HCT116 (cell line): ENCODE data around the gene EVI5L. TPM values are rescaled to one million over a fixed set of nuclear protein-coding genes. Genes with fewer than 3 reads are reported as not detected.

Source experiments
- ATAC-seq: fragments of 200-7000 bp; cut with Tn5 transposase; 2 replicates; pipeline ENCODE4 v1.9.1; 2020; ENCODE audit warnings: mild to moderate bottlenecking, moderate library complexity
- BruUV-seq: library from RNA; stranded (reverse); fragments of 400-500 nt; replicated peaks from 2 replicates; lab custom pipeline; 2021; lab: Mats Ljungman, UMichigan
- CTCF ChIA-PET: fragments of 300-600 bp; sonication (Branson Sonifier 250); formaldehyde crosslinking; loops from one replicate; lab custom pipeline; 2021; ENCODE audit warnings: antibody characterized with exemption; lab: Charles Lee
- POLR2A ChIA-PET: fragments of 300-600, 350-600 bp; sonication (Branson Sonifier 250); formaldehyde crosslinking; loops from one replicate; lab custom pipeline; 2021; ENCODE audit warnings: antibody characterized with exemption; lab: Charles Lee
- RAD21 ChIA-PET, 2 experiments: fragments of 300-600 bp; sonication (Branson Sonifier 250); formaldehyde crosslinking; loops; one replicate each; lab custom pipeline; 2023; ENCODE audit warnings: low total read pairs in 2 of 2; ENCODE audit not compliant: uncharacterized antibody in 2 of 2, unreplicated experiment in 2 of 2, low non-redundant PET in 1 of 2; lab: Charles Lee
- DNase-seq: peaks from one replicate; pipeline ENCODE4 v3.0.0-alpha.2; 2010; ENCODE audit warnings: low read depth, low spot score
- H2AFZ ChIP-seq: fragments of 200-600 bp; shearing (Covaris generic), sonication (generic); 2 replicates; pipeline ENCODE4 v1.6.1; 2017; ENCODE audit warnings: low read depth, mixed run types, mixed read lengths, antibody characterized with exemption, low read length; ENCODE audit not compliant: poor library complexity, severe bottlenecking
- H3K27ac ChIP-seq: 2 replicates; pipeline ENCODE4 v1.5.1; 2012; ENCODE audit warnings: low read depth, low read length
- H3K27me3 ChIP-seq: fragments of 200-600 bp; sonication (generic); 2 replicates; pipeline ENCODE4 v1.6.1; 2016; ENCODE audit warnings: mixed run types, low read length, mixed read lengths; ENCODE audit not compliant: insufficient read depth
- H3K36me3 ChIP-seq, 2 experiments: fragments of 200-500 bp in 1 of 2; fragments of 200-600 bp in 1 of 2; sonication (Bioruptor generic) in 1 of 2; sonication (generic) in 1 of 2; 2 replicates each; pipeline versions ENCODE4 v1.5.1 to v1.6.1; 2014 to 2016; ENCODE audit warnings: low read length in 2 of 2, inconsistent platforms in 1 of 2, mixed read lengths in 1 of 2, mixed run types in 1 of 2; ENCODE audit not compliant: insufficient read depth in 2 of 2, control insufficient read depth in 1 of 2
- H3K4me1 ChIP-seq, 2 experiments: fragments of 200-600 bp in 1 of 2; sonication (generic) in 1 of 2; 2 replicates each; pipeline versions ENCODE4 v1.5.1 to v1.6.1; 2012 to 2017; ENCODE audit warnings: low read length in 2 of 2, inconsistent platforms in 1 of 2, mild to moderate bottlenecking in 1 of 2, mixed read lengths in 1 of 2, mixed run types in 1 of 2, moderate library complexity in 1 of 2; ENCODE audit not compliant: insufficient read depth in 2 of 2, control insufficient read depth in 1 of 2
- H3K4me2 ChIP-seq: fragments of 200-600 bp; sonication (generic); 2 replicates; pipeline ENCODE4 v1.6.1; 2017; ENCODE audit warnings: mixed run types, low read length, mixed read lengths
- H3K4me3 ChIP-seq, 2 experiments: fragments of 200-600 bp in 1 of 2; sonication (generic) in 1 of 2; replicated peaks in 1 of 2; 2 replicates each; pipeline ENCODE4 v1.5.1; 2011 to 2016; ENCODE audit warnings: low read length in 2 of 2, control low read depth in 1 of 2, low read depth in 1 of 2, mild to moderate bottlenecking in 1 of 2, mixed read lengths in 1 of 2, mixed run types in 1 of 2
- H3K79me2 ChIP-seq: fragments of 200-600 bp; sonication (generic); 2 replicates; pipeline ENCODE4 v1.6.1; 2017; ENCODE audit warnings: mild to moderate bottlenecking, mixed run types, low read length, moderate library complexity, mixed read lengths; ENCODE audit not compliant: insufficient read depth
- H3K9ac ChIP-seq: fragments of 200-600 bp; sonication (generic); 2 replicates; pipeline ENCODE4 v1.6.1; 2016; ENCODE audit warnings: low read length, mixed read lengths
- H3K9me2 ChIP-seq: fragments of 200-600 bp; sonication (generic), shearing (Covaris generic); 2 replicates; pipeline ENCODE4 v1.6.1; 2017; ENCODE audit warnings: mixed run types, mild to moderate bottlenecking, moderate library complexity; ENCODE audit not compliant: insufficient read depth
- H3K9me3 ChIP-seq, 2 experiments: fragments of 200-500 bp in 1 of 2; fragments of 200-600 bp in 1 of 2; sonication (Bioruptor generic) in 1 of 2; sonication (generic) in 1 of 2; 2 replicates each; pipeline ENCODE4 v1.6.1; 2014 to 2017; ENCODE audit warnings: low read length in 2 of 2, mixed read lengths in 2 of 2, inconsistent platforms in 1 of 2, low read depth in 1 of 2, mild to moderate bottlenecking in 1 of 2, mixed run types in 1 of 2, moderate library complexity in 1 of 2; ENCODE audit not compliant: control insufficient read depth in 1 of 2, insufficient read depth in 1 of 2
- H4K20me1 ChIP-seq: fragments of 200-600 bp; sonication (generic), shearing (Covaris generic); 2 replicates; pipeline ENCODE4 v1.6.1; 2017; ENCODE audit warnings: mixed run types, mild to moderate bottlenecking, moderate library complexity; ENCODE audit not compliant: insufficient read depth
- CEBPB ChIP-seq: IDR thresholded peaks from 2 replicates; pipeline ENCODE4 v1.6.1; 2012; ENCODE audit warnings: low read depth
- EGR1 ChIP-seq: IDR thresholded peaks from 2 replicates; pipeline ENCODE4 v1.6.1; 2012; ENCODE audit warnings: low read depth
- ELF1 ChIP-seq: IDR thresholded peaks from 2 replicates; pipeline ENCODE4 v1.6.1; 2012; ENCODE audit warnings: low read depth, borderline replicate concordance
- EZH2 ChIP-seq: fragments of 200-600 bp; sonication (generic); IDR thresholded peaks from 2 replicates; pipeline ENCODE4 v1.6.1; 2017; ENCODE audit warnings: antibody characterized with exemption, mixed run types
- FOSL1 ChIP-seq: IDR thresholded peaks from 2 replicates; pipeline ENCODE4 v1.6.1; 2012; ENCODE audit warnings: low read depth
- JUND ChIP-seq: IDR thresholded peaks from 2 replicates; pipeline ENCODE4 v1.6.1; 2012
- POLR2AphosphoS5 ChIP-seq: IDR thresholded peaks from 2 replicates; pipeline ENCODE4 v1.6.1; 2011; ENCODE audit warnings: mild to moderate bottlenecking, low read depth, low read length, moderate library complexity
- RAD21 ChIP-seq: IDR thresholded peaks from 2 replicates; pipeline ENCODE4 v1.6.1; 2012; ENCODE audit warnings: low read depth, mild to moderate bottlenecking
- REST ChIP-seq: IDR thresholded peaks from 2 replicates; pipeline ENCODE4 v1.6.1; 2012; ENCODE audit warnings: low read depth
- SRF ChIP-seq: IDR thresholded peaks from 2 replicates; pipeline ENCODE4 v1.6.1; 2012; ENCODE audit warnings: low read depth
- YY1 ChIP-seq: IDR thresholded peaks from 2 replicates; pipeline ENCODE4 v1.6.1; 2011; ENCODE audit warnings: low read length, low read depth, moderate library complexity, mild to moderate bottlenecking; ENCODE audit not compliant: insufficient replicate concordance; ENCODE audit errors: extremely low read depth
- ZBTB33 ChIP-seq: IDR thresholded peaks from 2 replicates; pipeline ENCODE4 v1.6.1; 2011; ENCODE audit warnings: mild to moderate bottlenecking, low read length, moderate library complexity; ENCODE audit not compliant: insufficient replicate concordance; ENCODE audit errors: extremely low read depth
- intact Hi-C: fragments of 100-400 bp; cut with micrococcal nuclease; formaldehyde crosslinking; loops from 2 replicates; pipeline ENCODE4 v1.10.0; 2022
- total RNA-seq: library from RNA; stranded (reverse); gene quantifications from one replicate; pipeline ENCODE4 v1.2.1, GENCODE V29; 2021; ENCODE audit not compliant: unreplicated experiment
- TF ChIP-seq, protein P1 (sequence below): IDR thresholded peaks from 2 replicates; pipeline ENCODE4 v1.6.1; 2012

EVI5L gene
- total RNA-seq, 1 experiment from 2014 or later = 15.0 TPM

GRCh38 chr19:7895565-7895964 lies 65.5 kb downstream of the EVI5L start (continued):
- no peak for TF ChIP-seq REST
- TF ChIP-seq, protein P1, sequence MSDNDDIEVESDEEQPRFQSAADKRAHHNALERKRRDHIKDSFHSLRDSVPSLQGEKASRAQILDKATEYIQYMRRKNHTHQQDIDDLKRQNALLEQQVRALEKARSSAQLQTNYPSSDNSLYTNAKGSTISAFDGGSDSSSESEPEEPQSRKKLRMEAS = no peak
- TF ChIP-seq ZBTB33 = no peak
- TF ChIP-seq POLR2AphosphoS5 = no peak
- no peak for TF ChIP-seq RAD21
- no peak for TF ChIP-seq SRF
- no peak for TF ChIP-seq JUND
- TF ChIP-seq EGR1 = no peak

DNA sequence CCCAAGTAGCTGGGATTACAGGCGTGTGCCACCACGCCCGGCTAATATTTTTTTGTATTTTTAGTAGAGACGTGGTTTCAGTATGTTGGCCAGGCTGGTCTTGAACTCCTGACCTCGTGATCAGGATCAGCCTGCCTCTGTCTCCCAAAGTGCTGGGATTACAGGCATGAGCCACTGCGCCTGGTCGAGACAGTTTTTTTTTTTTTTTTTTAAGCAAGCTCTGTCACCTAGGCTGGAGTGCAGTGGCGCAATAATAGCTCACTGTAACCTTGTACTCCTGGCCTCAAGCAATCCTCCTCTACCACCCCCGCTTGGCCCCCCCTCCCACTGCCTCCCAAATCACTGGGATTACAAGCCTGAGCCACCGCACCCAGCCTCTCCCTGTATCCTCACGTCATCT lies 67.3 kb downstream of the EVI5L start:
- H3K9me2 ChIP-seq = no peaks in the 10 kb centered on the region
- DNase-seq (no peak), ATAC-seq (no peak)
- H3K4me3 ChIP-seq = no peak overlapping the region
- no TSS peak for BruUV-seq
- peaks cover 12% of the 10 kb centered on the region for H3K79me2 ChIP-seq
- CTCF ChIA-PET = no interaction called here
- H3K27ac ChIP-seq = no peak overlapping the region
- no peak overlapping the region for H3K9ac ChIP-seq
- no peaks in the 10 kb centered on the region for H3K27me3 ChIP-seq
- RAD21 ChIA-PET = no interaction called here
- H3K4me1 ChIP-seq = peaks cover 0 to 6% of the 10 kb centered on the region in 2 experiments; a peak in 2 of 4 replicates
- peaks cover 0 to 9% of the 10 kb centered on the region in 2 experiments; a peak in 2 of 4 replicates for H3K36me3 ChIP-seq
- intact Hi-C loops = no loop called here
- H3K4me2 ChIP-seq = no peak overlapping the region
- no peaks in the 10 kb centered on the region for H4K20me1 ChIP-seq
- no peak overlapping the region for H2AFZ ChIP-seq
- no peaks in the 10 kb centered on the region for H3K9me3 ChIP-seq
- POLR2A ChIA-PET = no interaction called here
- TF ChIP-seq ZBTB33 (no peak), CEBPB (no peak), YY1 (no peak), FOSL1 (no peak), ELF1 (no peak), REST (no peak), EZH2 (no peak)
- TF ChIP-seq, protein P1 = no peak
